OCI-LY1 (cell line): ENCODE measurements around the gene CTIF.

ENCODE experiments used
- H2AFZ ChIP-seq: fragments of 200-600 bp; sonication (generic), shearing (Covaris generic); 2 replicates; pipeline ENCODE4 v1.6.0; 2014; ENCODE audit warnings: antibody characterized with exemption, mild to moderate bottlenecking, low read length
- H3F3A ChIP-seq: fragments of 200-600 bp; sonication (generic), shearing (Covaris generic); 2 replicates; pipeline ENCODE4 v1.6.0; 2014; ENCODE audit warnings: mild to moderate bottlenecking, antibody characterized with exemption, low read length, moderate library complexity; ENCODE audit not compliant: insufficient read depth
- H3K27ac ChIP-seq: fragments of 200-600 bp; sonication (generic); 2 replicates; pipeline ENCODE4 v1.5.1; 2014; ENCODE audit warnings: low read length, mixed run types, mild to moderate bottlenecking, low read depth; ENCODE audit not compliant: poor library complexity, severe bottlenecking
- H3K27me3 ChIP-seq: fragments of 200-600 bp; sonication (generic); 2 replicates; pipeline ENCODE4 v1.6.0; 2014; ENCODE audit warnings: antibody characterized with exemption, mild to moderate bottlenecking, low read length, moderate library complexity; ENCODE audit not compliant: insufficient read depth
- H3K36me3 ChIP-seq: fragments of 200-600 bp; sonication (generic); 2 replicates; pipeline ENCODE4 v1.6.1; 2014; ENCODE audit warnings: mild to moderate bottlenecking, antibody characterized with exemption, low read length, moderate library complexity, mixed read lengths; ENCODE audit not compliant: insufficient read depth
- H3K4me1 ChIP-seq: fragments of 200-600 bp; sonication (generic); 2 replicates; pipeline ENCODE4 v1.5.1; 2014; ENCODE audit warnings: mild to moderate bottlenecking, low read length, moderate library complexity; ENCODE audit not compliant: insufficient read depth, severe bottlenecking
- H3K4me2 ChIP-seq: fragments of 200-600 bp; sonication (generic), shearing (Covaris generic); 2 replicates; pipeline ENCODE4 v1.6.1; 2014; ENCODE audit warnings: low read length
- H3K4me3 ChIP-seq: fragments of 200-600 bp; sonication (generic); 2 replicates; pipeline ENCODE4 v1.5.1; 2014; ENCODE audit warnings: low read length, low read depth, mild to moderate bottlenecking, mixed read lengths; ENCODE audit not compliant: poor library complexity, severe bottlenecking
- H3K79me2 ChIP-seq: fragments of 200-600 bp; shearing (Covaris generic); 2 replicates; pipeline ENCODE4 v1.6.1; 2016; ENCODE audit warnings: mixed run types, low read length, mixed read lengths; ENCODE audit not compliant: insufficient read depth
- H3K9ac ChIP-seq: fragments of 200-600 bp; sonication (generic), shearing (Covaris generic); 2 replicates; pipeline ENCODE4 v1.6.1; 2014; ENCODE audit warnings: mild to moderate bottlenecking, low read length, mixed read lengths
- H3K9me2 ChIP-seq: fragments of 200-600 bp; sonication (generic), shearing (Covaris generic); 2 replicates; pipeline ENCODE4 v1.6.1; 2014; ENCODE audit warnings: low read depth, mild to moderate bottlenecking, low read length, mixed read lengths
- H3K9me3 ChIP-seq: fragments of 200-600 bp; shearing (Covaris generic); 2 replicates; pipeline ENCODE4 v1.6.1; 2014; ENCODE audit warnings: low read length, mixed read lengths
- H4K20me1 ChIP-seq: fragments of 200-600 bp; sonication (generic), shearing (Covaris generic); 2 replicates; pipeline ENCODE4 v1.6.0; 2016; ENCODE audit warnings: mild to moderate bottlenecking, low read length; ENCODE audit not compliant: insufficient read depth
- CTCF ChIP-seq: fragments of 200-600 bp; sonication (generic), shearing (Covaris generic); IDR thresholded peaks from 2 replicates; pipeline ENCODE4 v1.5.1; 2017; ENCODE audit warnings: mild to moderate bottlenecking, antibody characterized with exemption, low read length, moderate library complexity, mixed read lengths
- EZH2 ChIP-seq: fragments of 200-600 bp; sonication (generic), shearing (Covaris generic); IDR thresholded peaks from 2 replicates; pipeline ENCODE4 v1.8.0; 2017; ENCODE audit warnings: borderline replicate concordance, mixed run types, mild to moderate bottlenecking, antibody characterized with exemption, low read length, moderate library complexity, mixed read lengths

The CTIF gene

DNA sequence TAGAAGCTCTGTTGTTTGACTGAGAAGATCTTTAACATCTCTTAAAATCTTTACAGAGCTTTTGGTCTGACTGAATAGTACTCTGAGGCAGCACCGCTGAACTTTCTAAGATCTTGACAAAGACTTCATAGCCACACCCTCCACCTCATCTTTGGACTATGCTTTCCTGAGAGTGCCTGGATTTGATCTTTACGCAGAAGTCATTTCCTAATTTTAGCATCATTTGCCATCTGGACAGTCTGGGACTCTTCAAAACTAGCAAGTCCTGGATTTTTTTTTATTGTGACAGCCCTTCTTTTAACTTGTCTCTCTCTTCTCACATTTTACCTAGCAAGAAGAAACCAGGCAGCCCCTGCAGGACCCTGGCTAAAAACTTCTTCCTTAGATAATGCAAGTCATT is 188.8 kb downstream of the CTIF start:
- Histone ChIP-seq H3K4me1 (no peaks in the 10 kb centered on the region), H3K36me3 (no peaks in the 10 kb centered on the region), H3K27me3 (no peaks in the 10 kb centered on the region; the same call in 1 of the 2 replicates), H3F3A (no peaks in the 10 kb centered on the region), H3K9me3 (no peaks in the 10 kb centered on the region), H3K27ac (no peak overlapping the region), H3K9ac (no peak overlapping the region), H4K20me1 (no peaks in the 10 kb centered on the region), H3K4me2 (no peak overlapping the region), H3K4me3 (no peak overlapping the region), H3K9me2 (no peaks in the 10 kb centered on the region), H2AFZ (no peak overlapping the region), H3K79me2 (no peaks in the 10 kb centered on the region)
- TF ChIP-seq CTCF (no peak), EZH2 (no peak)

DNA sequence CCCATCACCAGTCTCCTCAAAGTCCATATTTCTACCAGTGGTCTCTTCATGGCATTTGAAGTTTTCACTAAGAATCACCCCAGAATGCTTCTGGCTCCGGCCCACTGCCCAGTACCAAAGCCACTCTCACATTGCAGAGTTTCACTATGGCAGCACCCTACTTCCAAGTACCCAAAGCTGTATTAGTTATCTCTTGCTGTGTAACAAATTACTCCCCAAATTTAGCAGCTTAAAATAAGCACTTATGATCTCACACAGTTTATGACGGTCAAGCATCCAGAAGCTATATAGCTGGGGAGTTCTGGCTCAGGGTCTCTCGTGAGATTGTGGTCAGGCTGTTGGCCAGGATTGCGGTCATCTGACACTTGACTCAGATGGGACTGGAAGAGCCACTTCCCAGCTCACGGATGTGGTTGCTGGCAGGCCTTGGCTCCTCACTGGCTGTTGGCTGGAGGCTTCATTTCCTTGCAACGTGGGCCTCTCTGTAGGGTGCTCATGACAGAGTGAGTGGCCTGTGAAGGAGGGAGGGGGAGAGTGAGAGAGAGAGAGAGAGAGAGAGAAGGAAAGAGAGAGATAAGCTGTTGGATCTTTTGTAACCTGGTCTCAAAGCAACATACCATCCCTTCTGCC is 189.5 kb downstream of the CTIF start:
- Histone ChIP-seq H3K36me3 (no peaks in the 10 kb centered on the region), H3K9me2 (no peaks in the 10 kb centered on the region), H4K20me1 (no peaks in the 10 kb centered on the region), H3K9ac (no peak overlapping the region), H2AFZ (no peak overlapping the region), H3K9me3 (no peaks in the 10 kb centered on the region), H3K27me3 (no peaks in the 10 kb centered on the region), H3K4me2 (no peak overlapping the region), H3F3A (no peaks in the 10 kb centered on the region), H3K4me1 (no peaks in the 10 kb centered on the region), H3K4me3 (no peak overlapping the region), H3K27ac (no peak overlapping the region), H3K79me2 (no peaks in the 10 kb centered on the region)
- TF ChIP-seq EZH2 (no peak), CTCF (no peak)

DNA sequence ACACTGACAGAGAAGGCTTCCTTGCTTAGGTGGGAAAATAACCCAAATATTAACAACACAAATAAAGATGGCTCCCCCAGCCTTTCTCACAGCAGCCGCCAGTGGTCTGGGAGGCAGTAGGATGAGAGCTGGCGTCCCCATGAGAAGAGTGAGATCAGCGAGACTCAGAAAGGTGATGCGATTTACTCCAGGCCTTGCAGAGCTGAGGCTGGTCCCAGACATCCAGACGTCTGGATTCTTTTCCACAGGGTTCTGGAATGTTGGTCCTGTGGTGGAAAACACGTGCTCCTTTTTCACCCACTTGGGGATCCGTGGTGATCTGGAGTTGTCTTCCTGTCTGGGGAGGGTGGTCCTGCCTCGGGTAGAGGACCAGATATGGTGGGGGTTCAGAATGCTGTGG is 190.6 kb downstream of the CTIF start:
- Histone ChIP-seq H3K4me3 (no peak overlapping the region), H3F3A (no peaks in the 10 kb centered on the region), H4K20me1 (no peaks in the 10 kb centered on the region), H3K36me3 (no peaks in the 10 kb centered on the region), H3K9me3 (no peaks in the 10 kb centered on the region), H3K79me2 (no peaks in the 10 kb centered on the region), H2AFZ (no peak overlapping the region), H3K4me2 (no peak overlapping the region), H3K9me2 (no peaks in the 10 kb centered on the region), H3K9ac (no peak overlapping the region), H3K27ac (no peak overlapping the region), H3K27me3 (no peaks in the 10 kb centered on the region), H3K4me1 (no peaks in the 10 kb centered on the region)
- TF ChIP-seq CTCF = no peak
